Kidney (tissue), 14 donors: Measurements from ENCODE around the gene TSPAN13. TPM values are rescaled to one million over a fixed set of nuclear protein-coding genes. Genes with fewer than 3 reads are reported as not detected.

Experiments
- DNase-seq, 5 donors: peaks; one replicate each; pipeline ENCODE4 v3.0.0-alpha.2; 2013 to 2020
- FAIRE-seq: peaks from 2 replicates; lab custom pipeline; 2012; peaks lifted over from hg19 to GRCh38; lab: Jason Lieb, UNC
- H3K27ac ChIP-seq, 2 donors: one replicate each; pipeline ENCODE4 v1.7.0; 2013; ENCODE audit warnings: low read depth in 2 of 2, low read length in 2 of 2, inconsistent platforms in 1 of 2
- H3K27me3 ChIP-seq: one replicate; pipeline ENCODE4 v1.7.1; 2013; ENCODE audit warnings: low read length, inconsistent platforms; ENCODE audit not compliant: control insufficient read depth, insufficient read depth
- H3K36me3 ChIP-seq, 3 donors: one replicate each; pipeline versions ENCODE4 v1.7.0 to v1.7.1; 2013; ENCODE audit warnings: low read length in 3 of 3, control low read depth in 1 of 3, inconsistent platforms in 1 of 3; ENCODE audit not compliant: insufficient read depth in 3 of 3, control insufficient read depth in 2 of 3
- H3K4me1 ChIP-seq, 3 donors: one replicate each; pipeline versions ENCODE4 v1.7.0 to v1.7.1; 2013; ENCODE audit warnings: low read length in 3 of 3, inconsistent platforms in 1 of 3, low read depth in 1 of 3; ENCODE audit not compliant: control insufficient read depth in 2 of 3, insufficient read depth in 2 of 3
- H3K4me3 ChIP-seq, 3 donors: one replicate each; pipeline versions ENCODE4 v1.7.0 to v1.8.1; 2013; ENCODE audit warnings: low read length in 3 of 3, control low read depth in 1 of 3, inconsistent platforms in 1 of 3
- H3K9ac ChIP-seq, 3 donors: one replicate each; pipeline versions ENCODE4 v1.7.0 to v1.7.1; 2013; ENCODE audit warnings: low read length in 3 of 3, control low read depth in 1 of 3, inconsistent platforms in 1 of 3
- H3K9me3 ChIP-seq, 3 donors: one replicate each; pipeline versions ENCODE4 v1.7.0 to v1.7.1; 2013; ENCODE audit warnings: low read length in 3 of 3, control low read depth in 1 of 3, inconsistent platforms in 1 of 3; ENCODE audit not compliant: control insufficient read depth in 2 of 3, insufficient read depth in 1 of 3
- intact Hi-C: fragments of 100-400 bp; cut with DNase I; formaldehyde crosslinking; loops from one replicate; pipeline ENCODE4 v1.11.1; 2022
- polyA plus RNA-seq: library from polyadenylated mRNA; stranded (reverse); fragments of 350-450 nt; fragmentation: Illumina TruSeq; extraction: RNeasy Lipid Tissue Mini Kit (QIAGEN cat#74804); gene quantifications from one replicate; pipeline ENCODE4 v1.2.3, GENCODE V29; 2014; ENCODE audit warnings: low read depth, low replicate concordance; ENCODE audit not compliant: insufficient read depth
- total RNA-seq: library from RNA; stranded (reverse); fragmentation: NEBNext Ultra II Directional; extraction: Animal tissue kit (Norgen Biotek cat#: 25700); gene quantifications from one replicate; pipeline ENCODE4 v1.2.1, GENCODE V29; 2021
- TF ChIP-seq, protein P1 (sequence below): IDR thresholded peaks from 3 replicates; pipeline ENCODE4 v1.5.1; 2012; ENCODE audit warnings: mild to moderate bottlenecking, moderate library complexity, borderline replicate concordance; ENCODE audit not compliant: insufficient read depth; ENCODE audit errors: extremely low read depth
- donor health status: control.
- donor health status: control.
- donor health status: control.
- donor health status: control.
- donor health status: control.
- donor health status: DM: yes; HTN: yes; CAD: no.
- donor health status: Normal renal cell carcinoma (clear cell type).

The TSPAN13 gene
- total and polyA plus RNA-seq, 2 donors from 2014 or later = 10.2 to 23.8 TPM

DNA sequence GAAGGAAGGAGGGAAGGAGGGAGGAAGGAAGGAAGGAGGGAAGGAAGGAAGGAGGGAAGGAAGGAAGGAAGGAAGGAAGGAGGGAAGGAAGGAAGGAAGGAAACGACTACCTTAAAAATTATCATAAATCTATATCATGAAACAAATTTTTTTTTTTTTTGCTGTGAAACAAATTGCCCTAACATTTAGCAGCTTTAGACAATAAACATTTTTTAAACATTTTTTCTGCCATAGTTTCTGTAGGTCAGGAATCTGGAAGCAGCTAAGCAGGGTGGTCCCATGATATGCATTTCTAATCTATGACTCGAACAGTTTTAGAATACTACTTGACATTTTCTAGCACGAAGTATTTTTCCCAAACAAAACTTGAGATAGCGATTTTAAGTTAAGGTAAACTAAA lies 42.9 kb upstream of the TSPAN13 start:
- no peak for FAIRE-seq
- Histone ChIP-seq H3K9ac (no peak overlapping the region), H3K36me3 (no peaks in the 10 kb centered on the region), H3K27ac (no peak overlapping the region), H3K4me1 (no peaks in the 10 kb centered on the region), H3K9me3 (no peaks in the 10 kb centered on the region), H3K4me3 (no peak overlapping the region), H3K27me3 (no peaks in the 10 kb centered on the region)
- TF ChIP-seq, protein P1, sequence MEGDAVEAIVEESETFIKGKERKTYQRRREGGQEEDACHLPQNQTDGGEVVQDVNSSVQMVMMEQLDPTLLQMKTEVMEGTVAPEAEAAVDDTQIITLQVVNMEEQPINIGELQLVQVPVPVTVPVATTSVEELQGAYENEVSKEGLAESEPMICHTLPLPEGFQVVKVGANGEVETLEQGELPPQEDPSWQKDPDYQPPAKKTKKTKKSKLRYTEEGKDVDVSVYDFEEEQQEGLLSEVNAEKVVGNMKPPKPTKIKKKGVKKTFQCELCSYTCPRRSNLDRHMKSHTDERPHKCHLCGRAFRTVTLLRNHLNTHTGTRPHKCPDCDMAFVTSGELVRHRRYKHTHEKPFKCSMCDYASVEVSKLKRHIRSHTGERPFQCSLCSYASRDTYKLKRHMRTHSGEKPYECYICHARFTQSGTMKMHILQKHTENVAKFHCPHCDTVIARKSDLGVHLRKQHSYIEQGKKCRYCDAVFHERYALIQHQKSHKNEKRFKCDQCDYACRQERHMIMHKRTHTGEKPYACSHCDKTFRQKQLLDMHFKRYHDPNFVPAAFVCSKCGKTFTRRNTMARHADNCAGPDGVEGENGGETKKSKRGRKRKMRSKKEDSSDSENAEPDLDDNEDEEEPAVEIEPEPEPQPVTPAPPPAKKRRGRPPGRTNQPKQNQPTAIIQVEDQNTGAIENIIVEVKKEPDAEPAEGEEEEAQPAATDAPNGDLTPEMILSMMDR = no peak
- no peak for DNase-seq
- intact Hi-C loops = no loop called here

DNA sequence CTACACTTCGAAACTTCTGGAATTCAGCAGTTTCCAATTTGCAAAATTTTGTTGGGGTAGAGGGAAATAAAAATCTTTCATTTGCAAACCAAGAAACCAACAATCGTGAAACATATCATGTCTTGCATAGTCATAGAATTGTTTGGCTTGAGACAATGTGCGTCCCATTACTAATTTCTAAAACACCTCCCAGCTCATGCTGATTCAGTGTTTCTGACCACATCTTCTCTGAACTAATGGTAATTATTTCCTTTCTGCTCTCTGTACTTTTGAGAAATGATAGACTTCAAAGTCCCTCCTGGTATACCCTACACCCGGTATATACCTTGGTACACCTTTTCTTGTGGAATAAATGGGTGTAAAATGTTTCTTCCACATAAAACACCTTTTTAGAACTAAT lies 41.8 kb upstream of the TSPAN13 start:
- H3K4me1 ChIP-seq = no peaks in the 10 kb centered on the region
- DNase-seq (no peak), FAIRE-seq (no peak)
- H3K27me3 ChIP-seq = no peaks in the 10 kb centered on the region
- no peak overlapping the region for H3K27ac ChIP-seq
- intact Hi-C loops = no loop called here
- TF ChIP-seq, protein P1 = no peak
- no peak overlapping the region for H3K9ac ChIP-seq
- H3K36me3 ChIP-seq = no peaks in the 10 kb centered on the region
- no peaks in the 10 kb centered on the region for H3K9me3 ChIP-seq
- H3K4me3 ChIP-seq = no peak overlapping the region

DNA sequence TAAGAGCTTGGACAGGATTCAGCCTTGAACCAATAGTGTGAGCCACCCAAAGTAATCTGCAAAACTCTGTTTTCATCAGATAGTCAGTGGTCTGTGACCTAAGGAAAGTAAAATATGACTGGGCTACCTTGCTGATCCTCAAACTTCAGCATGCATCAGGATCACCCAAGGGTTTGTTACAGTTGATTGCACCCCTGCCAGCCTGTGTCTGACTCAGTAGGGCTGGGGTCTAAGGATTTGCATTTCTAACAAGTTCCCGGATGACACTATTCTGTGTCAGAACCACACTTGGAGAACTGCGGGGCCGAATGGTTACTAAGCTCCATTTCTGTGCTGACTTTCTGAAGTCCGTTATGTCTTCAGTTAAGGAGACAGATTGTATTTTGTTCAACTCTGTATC lies 40.6 kb upstream of the TSPAN13 start:
- intact Hi-C loops = no loop called here
- no peak for FAIRE-seq
- no peak overlapping the region for H3K9ac ChIP-seq

DNA sequence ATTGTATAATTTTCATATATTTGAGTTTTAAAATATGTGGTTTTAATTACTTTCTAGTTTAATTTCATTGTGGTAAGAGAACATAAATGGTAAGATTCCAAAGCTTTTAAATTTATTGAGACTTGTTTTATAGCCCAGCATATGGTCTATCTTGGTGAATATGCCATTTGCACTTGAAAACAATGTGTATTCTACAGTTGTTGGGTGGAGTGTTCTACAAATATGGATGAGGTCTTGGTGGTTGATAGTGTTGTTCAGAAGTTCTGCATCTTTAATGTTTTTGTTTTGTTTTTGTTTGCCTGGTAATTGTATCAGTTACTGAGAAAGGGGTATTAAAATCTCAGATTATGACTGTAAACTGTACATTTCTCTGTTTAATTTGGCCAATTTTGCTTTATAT lies 37.6 kb upstream of the TSPAN13 start:
- no peak overlapping the region for H3K27ac ChIP-seq
- H3K9me3 ChIP-seq = no peaks in the 10 kb centered on the region
- TF ChIP-seq, protein P1 = no peak
- no peak for DNase-seq
- H3K27me3 ChIP-seq = no peaks in the 10 kb centered on the region
- FAIRE-seq = no peak
- H3K36me3 ChIP-seq = no peaks in the 10 kb centered on the region
- intact Hi-C loops = no loop called here
- no peak overlapping the region for H3K4me3 ChIP-seq
- H3K4me1 ChIP-seq = no peaks in the 10 kb centered on the region
- no peak overlapping the region for H3K9ac ChIP-seq

More for the DNA sequence above, 40.6 kb upstream of the TSPAN13 start:
- no peaks in the 10 kb centered on the region for H3K27me3 ChIP-seq
- TF ChIP-seq, protein P1 = no peak
- no peaks in the 10 kb centered on the region for H3K4me1 ChIP-seq
- H3K4me3 ChIP-seq = no peak overlapping the region
- no peaks in the 10 kb centered on the region for H3K36me3 ChIP-seq
- no peak for DNase-seq
- H3K9me3 ChIP-seq = no peaks in the 10 kb centered on the region
- no peak overlapping the region for H3K27ac ChIP-seq
